GM21717 (cell line): ENCODE measurements around the gene ABCC1.

Experiments
- ATAC-seq: cut with Tn5 transposase; IDR thresholded peaks from one replicate; pipeline ENCODE4 v1.9.1; 2021; ENCODE audit warnings: mild to moderate bottlenecking, moderate library complexity; ENCODE audit not compliant: unreplicated experiment

Gene ABCC1

DNA sequence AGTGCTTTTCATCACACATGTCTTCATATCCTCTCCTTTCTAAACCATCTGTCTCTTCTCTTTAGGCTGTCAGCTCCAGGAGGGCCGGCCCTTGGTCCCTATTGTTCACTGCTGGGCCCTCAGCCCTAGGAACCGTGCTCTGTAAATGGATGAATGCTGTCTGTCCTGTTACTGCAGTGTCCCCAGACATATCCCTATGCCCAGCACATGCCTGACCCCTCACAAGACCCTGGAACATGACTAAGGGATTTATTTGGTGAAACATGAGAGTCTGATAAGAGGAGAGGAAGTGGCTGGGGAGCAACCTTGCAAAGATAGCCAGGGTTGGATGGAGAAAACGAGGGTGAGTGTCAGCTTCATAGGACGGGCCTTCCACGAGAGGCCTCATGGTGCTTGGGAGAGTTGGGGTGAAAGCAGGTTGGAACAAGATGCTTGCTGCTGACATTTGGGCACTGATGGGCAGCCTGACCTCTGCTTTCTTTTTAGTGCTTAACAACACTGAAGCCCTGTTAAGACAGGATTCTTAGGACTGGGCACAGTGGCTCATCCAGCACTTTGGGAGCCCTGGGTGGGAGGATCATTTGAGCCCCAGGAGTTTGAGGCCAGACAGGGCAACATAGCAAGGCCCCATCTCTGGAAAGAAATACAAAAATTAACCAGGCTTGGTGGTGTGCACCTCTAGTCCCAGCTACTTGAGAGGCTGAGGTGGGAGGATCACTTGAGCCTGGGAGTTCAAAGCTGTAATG lies 39.0 kb downstream of the ABCC1 start:
- ATAC-seq, result no peak

GRCh38 chr16:15990902-15991301 lies 41.5 kb downstream of the ABCC1 start:
- ATAC-seq, result no peak

GRCh38 chr16:15993128-15993527 lies 43.7 kb downstream of the ABCC1 start:
- no peak for ATAC-seq

DNA sequence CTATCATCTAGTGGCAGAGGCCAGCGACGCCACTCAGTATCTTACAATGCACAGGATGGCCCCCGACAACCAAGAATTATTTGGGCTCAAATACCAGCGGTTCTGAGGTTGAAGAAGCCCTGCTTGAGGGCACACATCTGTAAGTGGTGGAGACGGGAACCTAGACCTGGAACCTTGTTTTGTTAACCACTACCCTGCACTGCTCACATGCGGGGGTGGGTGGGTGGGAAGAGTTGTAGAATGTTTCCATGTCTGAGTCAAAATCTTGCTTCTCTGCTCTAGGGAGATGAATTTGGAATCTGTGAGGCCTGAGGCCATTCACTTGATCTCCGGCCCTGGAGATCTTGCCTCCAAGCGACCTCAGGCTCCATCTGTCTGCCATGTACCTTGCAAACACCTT lies 44.1 kb downstream of the ABCC1 start:
- ATAC-seq, result no peak

DNA sequence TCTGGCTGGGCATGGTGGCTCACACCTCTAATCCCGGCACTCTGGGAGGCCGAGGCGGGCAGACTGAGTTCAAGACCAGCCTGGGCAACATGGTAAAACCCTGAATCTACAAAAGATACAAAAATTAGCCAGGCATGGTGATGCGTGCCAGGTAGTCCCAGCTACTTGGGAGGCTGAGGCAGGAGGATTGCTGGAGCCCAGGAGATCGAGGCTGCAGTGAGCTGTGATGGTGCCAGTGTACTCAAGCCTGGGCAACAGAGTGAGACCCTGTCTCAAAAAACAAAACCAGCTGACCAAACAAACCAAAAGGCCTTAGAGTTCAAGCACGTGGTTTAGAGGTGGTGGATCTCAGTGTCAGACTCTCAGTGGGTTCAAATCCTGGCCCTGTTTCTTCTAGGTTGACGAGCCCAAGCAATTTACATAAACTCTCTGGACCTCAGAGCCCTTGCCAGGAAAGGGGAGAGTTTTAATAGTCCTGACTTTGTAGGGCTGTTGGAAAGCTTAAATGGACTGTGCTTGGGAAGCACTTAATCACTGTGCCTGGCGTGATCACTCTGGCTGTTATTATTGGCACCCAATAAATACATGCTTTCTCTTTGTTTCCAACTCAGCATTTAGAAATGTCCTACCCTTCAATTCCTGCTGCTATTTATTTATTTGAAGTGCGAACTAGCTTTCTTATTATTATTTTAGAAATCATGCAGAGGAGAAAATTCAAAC lies 44.7 kb downstream of the ABCC1 start:
- ATAC-seq, result no peak

DNA sequence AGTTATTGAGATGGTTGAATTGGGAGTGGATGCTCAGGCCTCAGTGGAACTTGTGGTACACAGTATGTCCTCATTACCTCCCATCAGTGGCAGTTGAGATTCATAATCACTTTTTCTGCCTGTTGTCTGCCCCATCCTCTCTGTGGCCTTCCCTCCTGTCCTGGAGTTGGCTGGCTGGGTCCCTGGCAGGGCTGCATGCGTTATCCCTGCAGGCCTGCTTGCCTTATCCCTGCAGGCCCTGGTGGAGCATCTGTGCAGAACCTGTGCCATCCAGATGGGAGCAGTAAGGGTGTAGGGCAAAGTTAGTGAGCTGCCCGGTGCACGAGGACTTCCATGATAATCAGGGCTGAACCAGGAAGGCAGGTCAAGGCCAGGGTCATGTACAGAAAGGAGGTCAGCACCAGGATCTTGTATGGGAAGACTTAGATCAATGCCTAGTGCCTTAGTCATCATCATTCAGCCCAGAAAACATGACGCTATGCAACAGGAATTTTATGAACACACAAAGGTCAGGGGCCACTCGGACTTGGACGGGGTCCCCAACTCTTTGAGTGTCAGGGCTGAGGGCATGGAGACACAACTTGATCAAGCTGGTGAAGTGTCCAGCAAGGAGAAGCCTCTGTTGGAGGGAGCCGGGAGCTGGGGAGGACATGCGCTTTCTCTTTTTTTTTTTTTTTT lies 47.2 kb downstream of the ABCC1 start:
- ATAC-seq, result no peak

DNA sequence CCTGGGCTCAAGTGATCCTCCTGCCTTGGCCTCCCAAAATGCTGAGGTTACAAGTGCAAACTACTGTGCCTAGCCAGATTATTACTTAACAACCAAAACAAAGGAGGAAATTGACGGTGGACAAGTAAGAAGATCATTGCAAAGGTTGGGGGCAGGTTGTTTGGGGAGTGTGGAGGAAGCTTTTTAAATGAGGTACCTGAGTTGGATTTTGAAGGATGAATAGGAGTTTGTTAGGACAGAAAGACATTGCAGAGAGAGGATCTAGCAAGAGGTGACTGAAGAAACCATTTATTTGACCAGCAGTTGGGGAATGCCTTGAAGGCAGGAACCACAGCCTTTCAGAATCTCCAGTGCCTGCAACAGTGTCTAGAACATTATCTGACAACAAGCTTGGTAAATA lies 51.3 kb downstream of the ABCC1 start:
- no peak for ATAC-seq

GRCh38 chr16:16001596-16002255 lies 52.3 kb downstream of the ABCC1 start:
- no peak for ATAC-seq

GRCh38 chr16:16003719-16004313 lies 54.4 kb downstream of the ABCC1 start:
- no peak for ATAC-seq

DNA sequence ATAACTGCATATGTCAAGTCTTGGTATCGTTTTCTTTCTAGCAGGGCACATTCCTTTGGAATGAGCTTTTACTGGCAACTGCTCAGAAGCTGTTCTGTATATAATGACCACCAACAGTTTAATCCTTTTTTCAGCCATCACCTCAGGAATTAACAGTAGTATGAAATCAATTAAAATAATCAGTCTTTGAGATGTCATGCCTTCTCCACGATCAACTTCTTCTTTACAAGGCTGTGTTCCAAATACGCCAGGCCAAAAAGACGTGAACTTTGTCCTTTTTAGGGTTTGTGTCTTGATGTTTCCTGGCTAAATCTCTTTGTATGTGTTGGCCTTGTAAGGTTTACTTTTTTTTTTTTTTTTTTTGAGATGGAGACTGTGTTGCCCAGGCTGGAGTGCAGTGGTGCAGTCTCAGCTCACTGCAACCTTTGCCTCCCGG lies 54.9 kb downstream of the ABCC1 start:
- no peak for ATAC-seq

GRCh38 chr16:16005721-16006120 lies 56.3 kb downstream of the ABCC1 start:
- ATAC-seq, result no peak

- no peak for ATAC-seq
These were observed 57.2 kb downstream of the ABCC1 start for GRCh38 chr16:16006650-16007049.

- peak; percentile 68 for ATAC-seq
These were observed 58.3 kb downstream of the ABCC1 start for GRCh38 chr16:16007743-16008111.

- no peak for ATAC-seq
These were observed 59.2 kb downstream of the ABCC1 start for GRCh38 chr16:16008666-16009065.

GRCh38 chr16:16009401-16009800 lies 60.0 kb downstream of the ABCC1 start:
- no peak for ATAC-seq

GRCh38 chr16:16010194-16010593 lies 60.8 kb downstream of the ABCC1 start:
- no peak for ATAC-seq

DNA sequence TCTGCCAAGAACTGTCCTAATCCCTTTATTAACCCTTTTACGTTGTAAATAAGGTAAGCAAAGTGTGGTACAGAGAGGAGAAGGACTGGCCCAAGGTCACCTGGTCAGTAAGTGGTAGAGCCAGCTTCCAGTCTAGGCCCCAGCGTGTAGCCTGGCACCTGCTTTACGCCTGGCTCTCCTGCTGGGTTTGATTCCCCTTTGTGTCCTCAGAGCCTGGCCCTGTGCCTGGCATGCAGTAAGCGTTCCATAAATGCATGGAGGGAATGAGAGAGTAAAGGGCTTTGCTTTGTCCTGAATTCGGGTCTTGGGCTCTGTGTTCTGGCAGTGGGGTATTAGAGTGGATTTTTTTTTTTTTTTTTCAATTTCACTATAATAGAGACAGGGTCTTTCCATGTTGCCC lies 62.7 kb downstream of the ABCC1 start:
- ATAC-seq, result no peak

- no peak for ATAC-seq
These were observed 64.4 kb downstream of the ABCC1 start for GRCh38 chr16:16013812-16014211.

GRCh38 chr16:16014329-16015224 lies 65.2 kb downstream of the ABCC1 start:
- no peak for ATAC-seq

DNA sequence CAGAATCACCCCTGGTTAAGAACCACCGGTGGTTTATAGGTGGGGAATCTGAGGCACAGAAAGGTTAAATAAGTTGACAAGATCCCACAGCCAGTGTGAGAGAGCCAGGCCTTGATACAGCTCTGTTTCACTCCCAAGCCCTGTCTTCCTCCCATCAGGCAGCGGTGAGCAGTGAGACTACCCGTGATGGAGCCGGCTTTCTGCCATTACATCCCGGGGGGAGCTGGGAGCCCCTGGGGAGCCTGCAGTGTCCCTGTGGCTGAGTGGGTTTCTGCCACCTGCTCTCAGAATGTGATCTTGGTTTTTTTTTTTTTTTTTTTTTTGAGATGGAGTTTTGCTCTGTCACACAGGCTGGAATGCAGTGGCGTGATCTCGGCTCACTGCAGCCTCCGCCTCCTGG lies 66.4 kb downstream of the ABCC1 start:
- no peak for ATAC-seq
